Right ventricle myocardium inferior (tissue), 1 donor: ENCODE results near the gene GRIK3. TPM values are rescaled to one million over a fixed set of nuclear protein-coding genes. Genes with fewer than 3 reads are reported as not detected.
"Not testable (repeated sequence)": the region's sequence is repeated elsewhere in the genome, so short reads cannot be mapped to it uniquely, and the experiment has no call there.

ENCODE experiments used
- ATAC-seq: fragments of 200-7000 bp; cut with Tn5 transposase; one replicate; pipeline ENCODE4 v1.9.1; 2020; ENCODE audit warnings: mild to moderate bottlenecking, moderate library complexity
- DNase-seq: peaks from one replicate; pipeline ENCODE4 v3.0.0; 2021; ENCODE audit errors: missing footprints
- intact Hi-C: fragments of 100-400 bp; cut with DNase I; formaldehyde crosslinking; loops from one replicate; pipeline ENCODE4 v1.11.0; 2022
- long read RNA-seq: library from polyadenylated mRNA; unstranded; transcript quantifications from one replicate; pipeline ENCODE4 v2.0.0, GENCODE V29; 2021
- total RNA-seq: library from RNA; stranded (reverse); fragmentation: NEBNext Ultra II Directional; extraction: Animal tissue kit (Norgen Biotek cat#: 25700); gene quantifications from one replicate; pipeline ENCODE4 v1.2.1, GENCODE V29; 2021
- donor health status: DM: no; HTN: yes; CAD: no; lungs with severe emphysema.

The GRIK3 gene
- total RNA-seq: 0.65 TPM
- long read RNA-seq: 0 reads

DNA sequence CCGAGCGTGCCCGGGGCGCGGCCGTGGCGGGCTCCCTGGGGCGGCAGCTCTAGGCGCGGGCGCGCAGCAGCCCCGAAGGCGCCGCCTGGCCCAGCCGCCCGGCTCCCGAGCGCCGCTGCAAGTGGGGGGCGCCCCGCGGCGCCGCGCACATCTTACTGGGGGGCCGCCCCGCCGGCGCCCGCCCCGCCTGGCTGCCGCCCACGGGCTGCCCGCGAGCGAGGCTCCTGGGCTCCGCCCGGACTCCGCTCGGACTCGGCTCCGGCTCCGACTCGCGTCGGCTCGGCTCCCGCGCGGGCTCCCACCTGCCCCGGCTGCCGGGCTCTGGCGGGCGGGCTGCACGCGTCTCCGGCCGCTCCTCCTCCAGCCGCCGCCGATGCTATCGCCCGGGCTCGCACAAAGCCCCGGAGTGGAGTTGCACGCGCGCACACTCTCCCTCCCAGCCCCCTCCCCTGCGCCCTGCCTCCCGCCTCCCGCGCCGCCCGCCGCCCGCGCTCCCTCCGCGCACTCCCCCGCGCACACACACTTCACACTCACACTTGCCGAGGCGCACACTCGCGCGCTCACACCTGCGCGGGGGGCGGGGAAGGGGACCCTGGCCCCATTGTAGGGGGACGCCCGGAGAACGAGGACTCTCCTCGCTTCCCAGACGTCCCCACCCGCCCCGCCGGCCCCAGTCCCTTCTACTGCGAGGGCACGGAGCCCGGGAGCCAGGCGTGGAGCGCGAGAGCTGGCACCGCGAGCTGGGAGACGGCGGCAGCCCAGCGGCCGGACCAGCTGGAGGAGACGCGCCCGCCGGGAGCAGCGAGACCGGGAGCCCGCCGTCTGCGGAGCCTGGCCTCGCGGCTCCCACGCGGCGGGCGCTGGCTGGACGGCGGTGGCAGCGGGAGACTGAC lies at the start of gene GRIK3:
GRIK3 (minus strand) TSS at position 395 of the 893 bp plus-strand sequence. CDS start 407 bp downstream, outside the sequence.
- ATAC-seq: no peak
- intact Hi-C loops: loop anchor here (10.0 kb wide), 1 partner anchor 460 kb away; no protein-coding TSS in a partner anchor
- DNase-seq: no peak

DNA sequence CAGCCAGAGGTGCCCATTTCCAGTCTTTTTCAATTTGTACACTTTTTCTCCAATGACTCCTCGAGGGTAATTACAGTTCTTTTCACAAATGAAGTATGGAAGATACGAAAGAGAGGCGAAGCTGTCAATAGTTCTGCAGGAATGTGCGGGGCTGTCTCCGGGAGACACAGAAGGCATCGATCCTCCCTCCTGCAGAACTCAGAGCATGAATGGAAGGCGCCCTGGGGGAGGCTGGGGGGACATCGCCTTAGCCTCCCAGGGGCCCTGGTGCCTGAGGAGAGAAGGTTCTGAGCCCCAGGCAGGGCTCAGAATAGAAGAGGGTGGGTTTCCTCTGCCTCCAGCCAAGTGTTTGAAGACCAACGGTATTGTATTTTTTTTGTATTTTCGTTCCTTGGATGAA lies 49.7 kb upstream of the GRIK3 start:
- DNase-seq (no peak), ATAC-seq (no peak)
- intact Hi-C loops: no loop called here

DNA sequence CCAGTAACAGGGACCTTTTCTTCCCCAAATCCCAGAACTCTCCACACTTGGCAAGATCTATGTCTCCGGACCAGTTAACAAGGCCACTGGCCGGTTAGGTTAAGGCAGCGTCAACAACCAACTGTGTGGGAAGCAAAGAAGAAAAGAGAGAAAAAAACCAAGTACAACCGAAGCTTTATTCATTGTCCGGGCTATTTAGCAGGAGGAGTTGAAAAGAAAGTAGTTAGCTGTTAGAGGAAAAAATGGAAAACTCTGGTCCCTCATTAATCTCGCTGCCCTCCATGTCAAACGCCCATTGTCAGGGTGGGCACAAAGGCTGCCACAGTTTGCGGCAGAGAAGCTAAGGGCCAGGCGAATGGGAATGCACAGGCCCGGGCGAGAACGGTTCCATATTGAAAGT lies 49.3 kb upstream of the GRIK3 start:
- intact Hi-C loops: no loop called here
- ATAC-seq: no peak

DNA sequence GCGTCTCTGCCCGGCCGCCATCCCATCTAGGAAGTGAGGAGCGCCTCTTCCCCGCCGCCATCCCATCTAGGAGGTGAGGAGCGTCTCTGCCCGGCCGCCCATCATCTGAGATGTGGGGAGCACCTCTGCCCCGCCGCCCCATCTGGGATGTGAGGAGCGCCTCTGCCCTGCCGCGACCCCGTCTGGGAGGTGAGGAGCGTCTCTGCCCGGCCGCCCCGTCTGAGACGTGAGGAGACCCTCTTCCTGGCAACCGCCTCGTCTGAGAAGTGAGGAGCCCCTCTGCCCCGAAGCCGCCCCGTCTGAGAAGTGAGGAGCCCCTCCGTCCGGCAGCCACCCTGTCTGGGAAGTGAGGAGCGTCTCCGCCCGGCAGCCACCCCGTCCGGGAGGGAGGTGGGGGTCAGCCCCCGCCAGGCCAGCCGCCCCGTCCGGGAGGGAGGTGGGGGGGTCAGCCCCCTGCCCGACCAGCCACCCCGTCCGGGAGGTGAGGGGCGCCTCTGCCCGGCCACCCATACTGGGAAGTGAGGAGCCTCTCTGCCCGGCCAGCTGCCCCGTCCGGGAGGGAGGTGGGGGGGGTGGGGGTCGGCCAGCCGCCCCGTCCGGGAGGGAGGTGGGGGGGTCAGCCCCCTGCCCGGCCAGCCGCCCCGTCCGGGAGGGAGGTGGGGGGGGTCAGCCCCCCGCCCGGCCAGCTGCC lies 46.1 kb upstream of the GRIK3 start:
- DNase-seq, ATAC-seq, intact Hi-C loops: not testable (repeated sequence)

More for the DNA sequence above, 49.3 kb upstream of the GRIK3 start:
- DNase-seq: no peak

DNA sequence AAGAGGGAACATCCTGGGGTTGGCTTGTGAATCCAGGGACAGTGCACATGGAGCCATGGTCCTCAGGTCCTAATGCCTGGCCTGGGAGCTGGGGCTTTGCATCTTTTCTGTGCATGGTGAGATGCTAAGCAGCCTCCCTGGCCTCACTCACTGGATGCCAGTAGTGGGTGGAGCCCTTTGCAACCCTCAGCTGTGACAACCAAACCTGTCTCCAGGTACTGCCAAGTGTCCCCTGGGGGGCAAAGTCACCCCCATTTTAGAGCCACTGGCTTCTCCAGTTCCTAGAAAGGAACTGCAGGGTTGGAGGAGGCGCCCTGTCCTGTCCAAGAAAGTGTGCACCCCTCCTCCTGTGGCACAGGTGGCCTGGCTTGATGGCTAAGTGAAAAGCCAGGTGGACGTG lies 44.6 kb upstream of the GRIK3 start:
- no peak for ATAC-seq
- intact Hi-C loops: no loop called here
- no peak for DNase-seq

DNA sequence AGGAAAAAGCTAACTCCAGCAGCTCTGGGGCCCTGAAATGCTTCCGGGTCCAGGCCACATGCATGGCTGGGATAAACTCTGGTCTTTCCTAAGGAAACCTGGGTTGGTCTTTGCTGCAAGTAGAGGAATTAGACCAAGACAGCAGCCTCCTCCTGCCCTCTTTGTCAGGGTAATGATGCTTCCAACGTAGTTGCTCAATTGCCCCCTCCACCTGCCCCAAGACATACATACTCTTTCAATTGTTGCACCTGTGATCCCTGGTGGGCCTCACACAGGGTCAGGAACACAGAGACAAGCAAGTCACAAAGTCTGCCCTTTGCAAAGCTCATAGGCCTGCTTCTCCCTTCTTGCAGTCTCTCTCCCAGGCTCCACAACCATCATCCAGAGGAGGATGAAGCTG lies 41.9 kb upstream of the GRIK3 start:
- DNase-seq: no peak
- no peak for ATAC-seq
- intact Hi-C loops: no loop called here

DNA sequence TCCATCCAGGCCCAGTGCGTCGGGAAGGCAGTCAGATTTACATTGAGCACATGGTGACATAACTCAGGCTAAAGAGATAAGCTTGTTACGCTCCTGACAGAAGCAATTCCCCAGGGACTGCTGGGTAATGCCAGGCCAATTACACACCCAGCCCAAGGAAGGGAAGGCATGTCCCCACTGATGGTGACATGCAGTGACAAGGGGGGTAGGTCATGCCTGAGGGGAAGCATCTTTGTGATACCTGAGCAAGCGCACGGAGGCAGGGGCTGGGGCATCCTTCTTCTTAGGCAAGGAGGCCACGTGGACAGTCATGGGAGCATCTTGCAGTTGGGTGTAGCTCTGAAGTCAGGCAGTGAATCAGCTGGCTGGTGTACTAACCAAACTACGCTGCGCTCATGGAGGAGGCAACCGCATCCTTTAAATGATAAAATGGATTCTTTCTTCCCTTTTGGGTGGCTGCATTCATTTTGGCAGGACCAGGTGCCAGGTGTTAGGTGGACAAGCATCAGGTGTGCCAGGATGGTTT lies 39.6 kb upstream of the GRIK3 start:
- intact Hi-C loops: no loop called here
- ATAC-seq: no peak
- no peak for DNase-seq

DNA sequence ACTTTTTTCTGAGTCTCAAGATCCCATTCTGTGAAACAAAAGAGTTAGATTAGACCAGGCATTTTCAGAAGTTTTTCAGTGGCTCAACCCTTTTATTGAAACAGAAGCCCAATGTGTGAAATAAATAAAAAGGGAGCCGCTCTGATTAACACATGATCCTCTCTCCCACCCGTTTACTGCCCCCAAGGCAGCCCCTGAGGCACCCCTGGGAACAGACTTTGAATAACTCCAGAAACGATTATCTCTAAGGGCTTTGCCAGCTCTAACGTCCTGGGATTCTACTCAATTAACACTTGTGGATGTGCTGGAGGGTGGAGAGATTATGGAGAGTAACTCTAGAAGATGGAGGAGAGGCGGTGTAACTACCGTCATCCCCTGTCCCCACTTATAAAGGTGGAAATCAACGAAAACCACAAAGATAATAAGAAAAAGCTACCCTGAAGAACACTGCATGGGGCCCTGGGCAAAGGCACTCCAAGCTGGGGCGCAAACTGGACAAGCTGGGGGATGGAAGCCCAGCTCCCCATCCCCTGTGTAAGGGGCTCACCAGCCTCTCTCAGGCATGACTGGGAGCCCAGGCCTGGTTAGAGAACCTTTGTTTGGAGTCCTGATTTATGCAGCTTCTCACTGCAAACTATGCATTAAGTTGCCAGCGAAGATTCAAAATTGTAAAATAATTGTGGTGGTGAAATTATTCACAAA lies 39.0 kb upstream of the GRIK3 start:
- intact Hi-C loops: no loop called here
- ATAC-seq (no peak), DNase-seq (no peak)

DNA sequence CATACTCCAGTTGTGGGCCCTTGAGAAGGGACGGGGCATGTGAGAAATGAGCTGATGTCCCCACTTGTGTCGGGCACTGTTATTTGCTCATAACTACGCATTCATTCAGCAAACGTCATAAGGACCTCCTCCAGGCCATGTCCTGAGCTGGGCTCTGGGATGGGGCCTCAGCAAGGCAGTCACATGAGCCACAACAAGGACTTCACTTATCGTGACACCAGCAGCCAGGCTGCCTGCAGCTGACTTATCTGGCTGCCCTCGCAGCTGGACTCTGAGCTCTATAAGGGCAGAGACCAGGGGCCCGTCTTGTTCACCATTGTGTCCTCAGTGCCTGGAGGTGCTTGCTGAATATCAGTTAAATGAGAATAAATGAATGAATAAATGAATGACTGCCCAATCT lies 37.5 kb upstream of the GRIK3 start:
- intact Hi-C loops: no loop called here
- DNase-seq (no peak), ATAC-seq (peak; percentile 76)

DNA sequence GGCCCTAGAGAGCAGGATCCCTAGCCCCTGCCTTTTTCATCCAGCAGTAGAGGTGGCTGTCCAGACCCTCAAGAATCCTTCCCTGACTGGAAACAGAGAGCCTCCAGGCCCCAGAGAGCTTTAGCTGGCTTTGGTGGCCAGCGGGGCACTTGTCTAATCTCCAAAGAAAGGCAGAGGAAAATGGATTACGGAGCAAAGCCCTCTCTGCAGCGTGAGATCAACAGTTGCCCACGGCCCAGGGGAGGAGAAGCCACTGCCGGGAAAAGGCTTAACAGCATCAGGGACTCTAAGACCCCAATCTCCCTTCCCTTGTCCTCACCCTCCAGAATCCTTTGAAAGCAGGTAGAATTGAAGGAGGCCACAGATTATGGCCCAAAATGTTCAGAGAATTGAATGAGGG lies 35.8 kb upstream of the GRIK3 start:
- intact Hi-C loops: no loop called here
- ATAC-seq: no peak
- no peak for DNase-seq

DNA sequence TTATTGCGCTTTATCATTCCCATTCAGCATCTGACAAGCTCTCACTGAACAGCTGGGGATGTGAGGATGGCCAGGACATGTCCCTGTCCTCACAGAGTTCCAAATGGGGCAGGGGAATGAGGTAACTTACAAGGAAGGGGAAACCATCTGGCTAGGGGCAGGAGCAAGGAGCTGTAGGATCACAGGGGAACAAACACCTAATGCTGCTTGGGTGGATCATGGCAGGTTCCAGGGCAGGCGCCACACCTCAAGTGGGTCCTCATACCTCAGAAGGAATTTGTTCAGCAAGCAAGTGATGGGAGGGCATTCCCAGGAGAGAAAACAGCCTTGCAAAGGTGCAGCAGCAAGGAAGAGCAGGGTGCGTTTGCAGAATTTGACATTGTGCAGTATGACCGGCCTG lies 35.1 kb upstream of the GRIK3 start:
- ATAC-seq (no peak), DNase-seq (no peak)
- intact Hi-C loops: no loop called here

DNA sequence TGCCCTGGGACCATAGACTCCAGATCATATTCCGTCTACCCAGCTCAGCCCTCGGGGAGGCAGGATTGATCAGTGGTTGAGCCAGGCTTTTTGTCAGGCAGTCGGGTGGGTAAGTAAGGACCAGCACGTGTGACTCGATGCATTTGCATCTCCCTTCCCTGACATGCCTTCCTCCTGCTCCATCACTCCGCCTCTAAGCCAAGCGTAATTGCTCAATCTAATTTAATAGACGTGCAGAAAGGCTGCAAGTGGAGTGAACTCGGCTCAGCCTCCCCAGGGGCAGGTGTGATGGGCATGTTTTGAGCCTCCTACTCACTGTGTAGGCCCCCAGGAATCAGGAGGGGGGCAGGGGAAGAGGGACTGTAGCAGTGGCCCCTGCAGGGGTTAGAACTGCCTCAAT lies 34.6 kb upstream of the GRIK3 start:
- DNase-seq: no peak
- intact Hi-C loops: no loop called here
- no peak for ATAC-seq

DNA sequence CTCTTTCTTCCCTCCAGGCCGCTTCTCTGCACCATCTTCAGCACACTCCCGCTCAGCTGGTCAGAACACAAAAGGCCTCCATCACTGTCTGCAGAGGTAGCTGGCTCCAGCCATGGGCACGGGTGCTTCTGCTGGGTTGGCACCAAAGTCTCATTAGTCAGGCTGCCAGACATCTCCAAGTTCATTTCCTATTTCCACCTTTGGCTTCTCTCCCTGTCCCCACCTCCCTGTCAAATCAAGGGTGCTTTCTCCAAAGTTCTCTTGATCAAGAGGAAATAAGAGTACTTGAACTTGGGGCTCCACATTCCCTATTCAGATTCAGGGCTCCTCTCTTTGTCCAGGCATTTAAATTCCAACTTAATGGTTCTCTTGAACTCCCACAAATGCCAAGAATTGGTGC lies 33.9 kb upstream of the GRIK3 start:
- intact Hi-C loops: no loop called here
- ATAC-seq (no peak), DNase-seq (no peak)

DNA sequence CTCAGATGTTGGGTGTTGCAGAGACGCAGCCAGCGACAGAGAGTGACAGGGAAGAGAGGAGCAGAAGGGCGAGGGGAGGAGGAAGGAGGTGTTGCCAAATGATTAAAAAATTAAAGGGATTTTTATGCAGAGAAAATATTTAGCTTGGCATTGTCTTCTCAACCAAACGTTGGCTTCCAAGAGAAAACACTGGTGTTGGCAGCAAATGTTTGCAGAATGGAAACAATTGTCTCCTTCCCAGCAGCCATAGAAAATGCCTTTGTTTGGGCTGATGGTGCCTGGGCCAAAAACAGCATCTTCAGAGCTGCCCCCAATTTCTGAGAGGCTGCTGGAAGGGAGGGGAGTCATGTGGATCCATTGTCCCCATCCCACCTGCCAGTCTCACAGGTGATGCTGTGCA lies 29.7 kb upstream of the GRIK3 start:
- DNase-seq: no peak

DNA sequence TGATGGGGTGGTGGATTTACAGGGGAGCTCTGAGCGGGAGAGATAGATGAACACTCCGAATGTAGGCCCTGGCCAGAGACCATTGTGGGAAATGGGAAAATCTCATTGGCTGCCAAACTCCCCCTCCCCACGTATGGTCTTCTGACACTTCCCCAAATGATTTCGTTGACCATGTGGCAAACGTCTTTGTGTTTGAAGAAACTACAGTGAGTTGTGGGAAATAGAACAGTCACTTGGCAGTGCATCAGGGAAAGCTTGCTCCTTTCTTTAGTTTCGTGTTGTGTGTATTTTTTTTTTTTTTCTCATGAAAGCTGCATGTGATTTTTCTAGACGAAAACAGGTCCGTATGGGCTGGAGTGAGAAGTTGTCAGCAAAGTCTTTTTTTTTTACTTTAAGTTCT lies 25.0 kb upstream of the GRIK3 start:
- intact Hi-C loops: no loop called here
- no peak for DNase-seq
- no peak for ATAC-seq

More for the DNA sequence above, 29.7 kb upstream of the GRIK3 start:
- intact Hi-C loops: no loop called here
- no peak for ATAC-seq

DNA sequence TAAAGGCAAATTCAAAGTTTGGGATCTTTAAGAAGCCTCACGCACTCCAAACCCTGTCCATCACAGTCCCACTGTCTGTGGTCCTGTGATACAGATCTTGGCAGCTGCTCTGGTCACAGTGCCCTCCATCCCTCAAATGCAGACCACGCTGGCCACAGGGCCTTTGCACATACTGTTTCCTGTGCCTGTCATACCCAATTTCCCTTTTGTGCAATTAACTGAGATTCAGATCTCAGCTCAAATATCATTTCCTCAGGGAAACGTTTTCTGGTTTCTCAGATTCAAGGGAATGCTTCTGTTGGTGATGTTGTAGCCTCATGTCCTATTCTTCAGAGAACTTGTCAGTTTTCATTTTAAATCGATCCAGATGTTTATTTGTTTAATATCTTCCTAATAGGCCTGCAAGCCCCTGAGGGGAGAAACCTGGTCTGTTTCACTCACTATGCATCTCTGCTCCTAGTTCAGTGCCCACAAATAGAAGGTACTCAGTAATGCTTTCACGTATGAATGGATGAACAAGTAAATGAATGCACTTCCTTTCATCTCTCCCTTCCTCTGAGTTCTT lies 24.2 kb upstream of the GRIK3 start:
- intact Hi-C loops: no loop called here
- ATAC-seq (no peak), DNase-seq (no peak)

DNA sequence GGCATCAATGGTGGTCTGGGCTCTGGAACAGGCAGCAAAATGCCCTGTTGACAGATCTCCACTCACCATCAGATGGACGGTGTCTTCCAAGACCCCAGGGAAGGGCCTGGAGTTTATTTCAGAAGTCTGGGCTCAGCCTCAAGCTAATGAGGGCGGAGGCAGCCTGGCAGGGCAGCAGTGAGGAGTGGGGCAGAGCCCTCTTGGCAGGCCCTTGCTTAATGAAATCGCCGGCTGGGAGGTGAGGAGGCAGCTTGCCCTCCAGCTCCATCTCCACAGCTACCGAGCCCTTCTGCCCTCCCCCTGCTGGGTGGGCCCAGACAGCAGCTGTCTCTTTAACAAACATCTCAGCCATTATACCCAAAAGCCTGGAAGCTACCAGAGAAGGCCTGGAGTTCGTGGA lies 22.0 kb upstream of the GRIK3 start:
- intact Hi-C loops: no loop called here
- DNase-seq (no peak), ATAC-seq (no peak)

DNA sequence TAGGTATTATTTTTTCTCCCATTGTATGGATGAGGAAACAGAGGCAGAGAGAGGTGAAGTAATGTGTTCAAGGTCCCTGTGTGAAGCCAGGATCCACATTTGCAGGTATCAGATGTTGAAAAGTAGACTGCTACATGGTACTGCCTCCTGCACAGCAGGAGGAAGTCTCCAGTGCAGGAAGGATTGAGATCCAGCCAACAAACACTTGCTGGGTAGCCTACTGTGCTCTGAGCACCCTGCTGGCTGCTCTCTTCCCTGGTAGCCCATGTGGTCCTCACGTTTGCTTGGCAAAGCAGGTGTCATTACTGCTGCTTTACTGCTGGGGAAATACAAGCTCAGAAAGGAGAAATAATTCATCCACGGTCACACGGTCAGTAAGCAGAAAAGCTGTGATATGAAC lies 21.3 kb upstream of the GRIK3 start:
- ATAC-seq: no peak
- DNase-seq: no peak
- intact Hi-C loops: no loop called here

DNA sequence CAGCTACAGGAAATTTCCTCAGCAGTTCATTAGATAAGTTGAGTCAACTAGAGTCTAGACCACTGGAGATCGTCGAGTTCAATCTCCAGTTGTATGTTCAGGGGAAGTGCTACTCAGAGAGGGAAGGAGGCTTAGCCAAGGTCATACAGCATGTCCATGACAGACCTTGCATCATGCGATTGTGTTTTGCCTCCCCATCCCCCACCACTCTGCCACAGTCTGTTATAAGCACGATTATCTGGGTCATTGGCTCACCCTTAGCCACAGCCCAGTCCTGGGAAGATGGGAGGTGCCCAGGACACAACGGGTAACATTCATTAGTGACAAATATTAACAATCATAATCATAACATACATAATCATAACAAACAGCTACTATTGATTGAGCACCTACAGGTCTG lies 18.9 kb upstream of the GRIK3 start:
- ATAC-seq (no peak), DNase-seq (no peak)
- intact Hi-C loops: no loop called here
